ENCODE data around the gene QRICH1. TPM values are rescaled to one million over a fixed set of nuclear protein-coding genes. Genes with fewer than 3 reads are reported as not detected.

QRICH1 gene
- total RNA-seq, 2 experiments from 2014 or later, result 210 to 255 TPM

GRCh38 chr3:49016414-49017228 is 77.2 kb downstream of the QRICH1 start:
- H3K27ac Mint-ChIP-seq, result peak overlapping the region; percentile 90
- Histone ChIP-seq H3K4me3 (ENCODE audit: low read length) (no peak overlapping the region), H3K9me3 (ENCODE audit: control insufficient read depth in 1 of 2, insufficient read depth in 1 of 2, low read length in 2 of 2) (no peaks in the 10 kb centered on the region), H3K4me1 (ENCODE audit: insufficient read depth, low read length) (peaks cover 37% of the 10 kb centered on the region), H3K36me3 (ENCODE audit: insufficient read depth, low read length) (peaks cover 34% of the 10 kb centered on the region), H3K27me3 (ENCODE audit: control insufficient read depth in 1 of 2, insufficient read depth in 2 of 2, low read length in 2 of 2) (no peaks in the 10 kb centered on the region), H3K27ac (ENCODE audit: low read depth in 1 of 2, low read length in 2 of 2) (peak overlapping the region in 1 of 2 donors; percentile 52)
- H3K4me3 Mint-ChIP-seq, result peak overlapping the region; percentile 91
- peaks cover 46% of the 10 kb centered on the region for H3K36me3 Mint-ChIP-seq (ENCODE audit: low read depth)
- ChIA-PET CTCF (interaction anchor here (1.7 to 6.5 kb wide), 2 partner anchors 9 to 28 kb away, joined by 9 to 53 read pairs; partner anchors contain the start of genes P4HTM and WDR6), POLR2A (interaction anchor here (0.8 to 12.0 kb wide), 7 partner anchors 10 to 77 kb away, joined by 4 to 331 read pairs (median 10); partner anchors contain the start of genes IMPDH2, P4HTM, QRICH1 and WDR6)
- intact Hi-C loops (cut with DNase I, micrococcal nuclease), result no loop called here
- ATAC-seq (ENCODE audit: poor library complexity) (no peak), DNase-seq (no peak)
- no peaks in the 10 kb centered on the region for H3K9me3 Mint-ChIP-seq
- TF ChIP-seq CTCF (IDR thresholded peaks at IDR 0.05), result no peak
- H3K4me1 Mint-ChIP-seq (ENCODE audit: low read depth), result peaks cover 37% of the 10 kb centered on the region
- no peaks in the 10 kb centered on the region for H3K27me3 Mint-ChIP-seq

DNA sequence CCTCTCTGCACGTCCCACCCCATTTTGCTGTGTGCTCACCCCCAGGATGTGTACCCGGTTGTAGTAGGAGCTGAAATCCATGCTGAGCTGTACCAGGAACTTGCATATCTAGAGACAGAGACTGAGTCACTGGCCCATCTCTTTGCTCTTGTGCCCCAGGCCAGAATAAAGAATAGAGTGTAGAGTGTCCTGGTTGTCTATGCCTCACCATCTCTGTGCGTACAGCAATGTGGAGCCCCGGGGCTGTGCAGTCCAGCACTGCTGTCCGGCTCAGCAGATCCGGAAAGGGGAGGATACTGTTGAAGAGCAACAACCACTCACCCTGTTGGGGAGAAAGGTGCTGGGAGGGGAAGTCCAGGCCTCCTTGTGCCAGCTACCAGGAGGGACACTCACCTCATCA is 78.1 kb downstream of the QRICH1 start:
- POLR2A ChIA-PET, result interaction anchor here (1.2 to 12.0 kb wide), 2 partner anchors 9 to 26 kb away, joined by 5 to 331 read pairs; partner anchors contain the start of genes P4HTM and WDR6

GRCh38 chr3:49015072-49015471 is 78.8 kb downstream of the QRICH1 start:
- CTCF ChIA-PET, result interaction anchor here (1.5 to 6.5 kb wide), 2 partner anchors 26 to 79 kb away, joined by 6 to 53 read pairs; partner anchors contain the start of genes P4HTM and QRICH1
- Mint-ChIP-seq H3K27ac (peak overlapping the region; percentile 19), H3K27me3 (no peaks in the 10 kb centered on the region), H3K4me3 (peak overlapping the region; percentile 67), H3K4me1 (ENCODE audit: low read depth) (peaks cover 27% of the 10 kb centered on the region), H3K9me3 (no peaks in the 10 kb centered on the region), H3K36me3 (ENCODE audit: low read depth) (peaks cover 45% of the 10 kb centered on the region)
- no peak for TF ChIP-seq CTCF (IDR thresholded peaks at IDR 0.05)
- Histone ChIP-seq H3K4me3 (ENCODE audit: low read length) (no peak overlapping the region), H3K27ac (ENCODE audit: low read depth in 1 of 2, low read length in 2 of 2) (no peak overlapping the region), H3K4me1 (ENCODE audit: insufficient read depth, low read length) (peaks cover 29% of the 10 kb centered on the region), H3K36me3 (ENCODE audit: insufficient read depth, low read length) (peaks cover 40% of the 10 kb centered on the region), H3K9me3 (ENCODE audit: control insufficient read depth in 1 of 2, insufficient read depth in 1 of 2, low read length in 2 of 2) (no peaks in the 10 kb centered on the region), H3K27me3 (ENCODE audit: control insufficient read depth in 1 of 2, insufficient read depth in 2 of 2, low read length in 2 of 2) (no peaks in the 10 kb centered on the region)
- intact Hi-C loops (cut with DNase I, micrococcal nuclease), result no loop called here
- no peak for DNase-seq
- ATAC-seq (ENCODE audit: poor library complexity), result no peak
- POLR2A ChIA-PET, result no interaction called here

More for the DNA sequence above, 78.1 kb downstream of the QRICH1 start:
- DNase-seq (no peak), ATAC-seq (ENCODE audit: poor library complexity) (no peak)
- Histone ChIP-seq H3K36me3 (ENCODE audit: insufficient read depth, low read length) (peaks cover 40% of the 10 kb centered on the region), H3K27ac (ENCODE audit: low read depth in 1 of 2, low read length in 2 of 2) (no peak overlapping the region), H3K9me3 (ENCODE audit: control insufficient read depth in 1 of 2, insufficient read depth in 1 of 2, low read length in 2 of 2) (no peaks in the 10 kb centered on the region), H3K4me3 (ENCODE audit: low read length) (no peak overlapping the region), H3K27me3 (ENCODE audit: control insufficient read depth in 1 of 2, insufficient read depth in 2 of 2, low read length in 2 of 2) (no peaks in the 10 kb centered on the region), H3K4me1 (ENCODE audit: insufficient read depth, low read length) (peaks cover 36% of the 10 kb centered on the region)
- peak overlapping the region; percentile 67 for H3K4me3 Mint-ChIP-seq
- H3K27me3 Mint-ChIP-seq, result no peaks in the 10 kb centered on the region
- peaks cover 32% of the 10 kb centered on the region for H3K4me1 Mint-ChIP-seq (ENCODE audit: low read depth)
- CTCF ChIA-PET, result interaction anchor here (1.7 to 6.5 kb wide), 2 partner anchors 8 to 27 kb away, joined by 9 to 53 read pairs; partner anchors contain the start of genes P4HTM and WDR6
- intact Hi-C loops (cut with DNase I, micrococcal nuclease), result no loop called here
- H3K9me3 Mint-ChIP-seq, result no peaks in the 10 kb centered on the region
- no peak for TF ChIP-seq CTCF (IDR thresholded peaks at IDR 0.05)
- peaks cover 45% of the 10 kb centered on the region for H3K36me3 Mint-ChIP-seq (ENCODE audit: low read depth)
- no peak overlapping the region for H3K27ac Mint-ChIP-seq
